ENCODE data around the gene LCN1.

DNA sequence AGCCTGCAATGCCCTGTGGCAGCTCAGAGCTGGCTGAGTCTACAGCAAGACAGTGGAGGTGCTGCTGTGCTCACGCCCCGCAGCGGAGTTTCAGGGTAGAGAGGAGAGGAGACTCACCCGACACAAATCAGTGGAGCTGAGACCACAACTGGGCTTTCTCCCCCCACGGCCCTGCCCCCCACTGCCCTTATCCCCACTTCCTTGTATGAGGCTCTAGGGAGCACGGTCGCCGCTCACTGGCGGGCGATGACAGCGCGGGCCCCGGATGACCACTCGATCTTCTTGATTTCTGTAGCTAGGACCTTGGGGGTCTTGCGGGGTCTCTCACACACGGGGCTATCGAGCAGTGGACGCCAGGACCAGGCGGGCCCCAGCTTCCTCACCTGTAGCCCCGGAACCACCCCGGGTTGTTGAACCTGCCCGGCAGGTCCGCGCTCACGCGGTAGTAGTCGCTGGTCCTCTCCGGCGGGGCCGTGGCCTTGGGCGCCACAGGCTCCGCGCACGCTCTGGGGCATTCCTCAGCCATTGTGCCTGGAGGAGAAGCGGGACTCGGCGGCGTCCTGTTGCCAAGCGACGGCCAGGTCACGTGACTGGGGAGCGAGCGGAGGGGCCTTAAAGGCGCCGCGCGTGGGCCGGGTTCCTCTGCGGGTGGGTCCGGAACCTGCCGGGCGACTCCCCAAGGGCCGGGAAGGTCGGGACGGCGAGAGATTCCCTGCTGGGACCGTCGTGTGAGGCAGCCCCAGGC lies 21.7 kb upstream of the LCN1 start:
- TF ChIP-seq CTCF (IDR thresholded peaks at IDR 0.05) (no peak), POLR2A (IDR thresholded peaks at IDR 0.05) (no peak)
